ENCODE measurements around the gene CYP2W1.

Gene CYP2W1

DNA sequence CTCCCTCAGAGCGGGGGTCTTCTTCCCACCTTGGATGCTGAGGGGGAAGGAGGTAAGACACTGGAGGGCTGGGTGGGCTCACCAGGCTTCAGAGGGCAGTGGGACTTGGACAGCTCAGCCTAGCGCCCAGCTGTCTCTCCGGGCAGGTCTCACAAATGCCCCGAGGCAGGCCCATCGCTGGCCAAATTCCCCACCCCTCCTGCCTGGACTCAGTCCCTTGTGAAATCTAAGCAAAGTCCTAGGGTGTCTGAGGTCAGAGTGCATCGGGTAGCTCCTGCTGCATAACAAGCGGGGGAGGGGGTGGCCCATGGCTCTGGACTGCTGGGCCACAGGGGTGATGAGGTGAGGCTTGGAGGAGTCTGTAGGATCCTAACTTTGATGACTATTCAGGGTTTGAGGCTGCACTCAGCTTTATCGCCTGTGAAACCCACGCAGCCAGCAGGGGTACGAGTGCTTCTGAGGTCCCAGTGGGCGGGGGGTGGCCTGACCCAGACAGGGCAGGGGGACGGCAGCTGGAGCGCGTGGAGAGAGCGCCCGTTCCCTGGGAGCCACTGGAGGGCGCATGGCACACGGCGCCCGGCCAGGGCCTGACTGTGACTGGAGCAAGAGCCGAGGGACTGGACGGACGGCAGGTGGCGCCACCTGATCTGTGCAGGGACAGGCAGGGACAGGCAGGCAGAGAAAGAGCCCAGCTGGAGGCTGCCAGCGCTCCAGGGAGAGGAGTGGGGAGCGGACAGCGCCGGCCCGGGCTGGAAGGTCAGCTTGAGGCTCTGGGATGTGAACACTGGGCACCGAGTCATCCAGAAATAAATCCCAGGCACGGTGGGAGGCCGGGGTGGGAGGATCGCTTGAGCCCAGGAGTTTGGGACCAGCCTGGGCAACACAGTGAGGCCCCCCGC lies 10.0 kb downstream of the CYP2W1 start (continued):
- TF ChIP-seq ZNF302 (tag by site-specific recombination; IDR thresholded peaks at IDR 0.05; ENCODE audit: low read depth), result no peak
- no peak for TF ChIP-seq ZNF211 (tag by site-specific recombination; IDR thresholded peaks at IDR 0.05; ENCODE audit: low read depth)
- TF ChIP-seq, protein P1, sequence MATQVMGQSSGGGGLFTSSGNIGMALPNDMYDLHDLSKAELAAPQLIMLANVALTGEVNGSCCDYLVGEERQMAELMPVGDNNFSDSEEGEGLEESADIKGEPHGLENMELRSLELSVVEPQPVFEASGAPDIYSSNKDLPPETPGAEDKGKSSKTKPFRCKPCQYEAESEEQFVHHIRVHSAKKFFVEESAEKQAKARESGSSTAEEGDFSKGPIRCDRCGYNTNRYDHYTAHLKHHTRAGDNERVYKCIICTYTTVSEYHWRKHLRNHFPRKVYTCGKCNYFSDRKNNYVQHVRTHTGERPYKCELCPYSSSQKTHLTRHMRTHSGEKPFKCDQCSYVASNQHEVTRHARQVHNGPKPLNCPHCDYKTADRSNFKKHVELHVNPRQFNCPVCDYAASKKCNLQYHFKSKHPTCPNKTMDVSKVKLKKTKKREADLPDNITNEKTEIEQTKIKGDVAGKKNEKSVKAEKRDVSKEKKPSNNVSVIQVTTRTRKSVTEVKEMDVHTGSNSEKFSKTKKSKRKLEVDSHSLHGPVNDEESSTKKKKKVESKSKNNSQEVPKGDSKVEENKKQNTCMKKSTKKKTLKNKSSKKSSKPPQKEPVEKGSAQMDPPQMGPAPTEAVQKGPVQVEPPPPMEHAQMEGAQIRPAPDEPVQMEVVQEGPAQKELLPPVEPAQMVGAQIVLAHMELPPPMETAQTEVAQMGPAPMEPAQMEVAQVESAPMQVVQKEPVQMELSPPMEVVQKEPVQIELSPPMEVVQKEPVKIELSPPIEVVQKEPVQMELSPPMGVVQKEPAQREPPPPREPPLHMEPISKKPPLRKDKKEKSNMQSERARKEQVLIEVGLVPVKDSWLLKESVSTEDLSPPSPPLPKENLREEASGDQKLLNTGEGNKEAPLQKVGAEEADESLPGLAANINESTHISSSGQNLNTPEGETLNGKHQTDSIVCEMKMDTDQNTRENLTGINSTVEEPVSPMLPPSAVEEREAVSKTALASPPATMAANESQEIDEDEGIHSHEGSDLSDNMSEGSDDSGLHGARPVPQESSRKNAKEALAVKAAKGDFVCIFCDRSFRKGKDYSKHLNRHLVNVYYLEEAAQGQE (tag by site-specific recombination; IDR thresholded peaks at IDR 0.05), result peak; percentile 77
- no peak for TF ChIP-seq BCL11B (tag by site-specific recombination; IDR thresholded peaks at IDR 0.05; ENCODE audit: low read depth)
- TF ChIP-seq ZFHX2 (tag by site-specific recombination; conservative IDR thresholded peaks at IDR 0.05), result peak; percentile 97
- TF ChIP-seq KLF8 (tag by site-specific recombination; IDR thresholded peaks at IDR 0.05), result peak; percentile 76
- TF ChIP-seq ZNF2 (tag by site-specific recombination; IDR thresholded peaks at IDR 0.05), result peak; percentile 98
- 0 out of 2 replicates have a peak, but pooled peaks have one; percentile 40 for TF ChIP-seq GLI4 (tag by site-specific recombination; IDR thresholded peaks at IDR 0.05)
- TF ChIP-seq ZNF394 (tag by site-specific recombination; IDR thresholded peaks at IDR 0.05; ENCODE audit: borderline replicate concordance), result peak; percentile 39; the same call in 1 of the 2 replicates
- no peak for TF ChIP-seq YY2 (tag by site-specific recombination; IDR thresholded peaks at IDR 0.05)
- TF ChIP-seq RBAK (tag by site-specific recombination; IDR thresholded peaks at IDR 0.05), result 0 out of 2 replicates have a peak, but pooled peaks have one; percentile 40
- TF ChIP-seq ZBTB48 (tag by site-specific recombination; IDR thresholded peaks at IDR 0.05), result peak; percentile 81
- no peak for TF ChIP-seq ZNF23 (tag by site-specific recombination; IDR thresholded peaks at IDR 0.05; ENCODE audit: borderline replicate concordance)
- peak; percentile 83 for TF ChIP-seq ZNF660 (tag by site-specific recombination; IDR thresholded peaks at IDR 0.05)
- TF ChIP-seq ZNF488 (tag by site-specific recombination; IDR thresholded peaks at IDR 0.05), result no peak
- no peak for TF ChIP-seq ZNF426 (tag by site-specific recombination; IDR thresholded peaks at IDR 0.05)
- TF ChIP-seq, protein P2, sequence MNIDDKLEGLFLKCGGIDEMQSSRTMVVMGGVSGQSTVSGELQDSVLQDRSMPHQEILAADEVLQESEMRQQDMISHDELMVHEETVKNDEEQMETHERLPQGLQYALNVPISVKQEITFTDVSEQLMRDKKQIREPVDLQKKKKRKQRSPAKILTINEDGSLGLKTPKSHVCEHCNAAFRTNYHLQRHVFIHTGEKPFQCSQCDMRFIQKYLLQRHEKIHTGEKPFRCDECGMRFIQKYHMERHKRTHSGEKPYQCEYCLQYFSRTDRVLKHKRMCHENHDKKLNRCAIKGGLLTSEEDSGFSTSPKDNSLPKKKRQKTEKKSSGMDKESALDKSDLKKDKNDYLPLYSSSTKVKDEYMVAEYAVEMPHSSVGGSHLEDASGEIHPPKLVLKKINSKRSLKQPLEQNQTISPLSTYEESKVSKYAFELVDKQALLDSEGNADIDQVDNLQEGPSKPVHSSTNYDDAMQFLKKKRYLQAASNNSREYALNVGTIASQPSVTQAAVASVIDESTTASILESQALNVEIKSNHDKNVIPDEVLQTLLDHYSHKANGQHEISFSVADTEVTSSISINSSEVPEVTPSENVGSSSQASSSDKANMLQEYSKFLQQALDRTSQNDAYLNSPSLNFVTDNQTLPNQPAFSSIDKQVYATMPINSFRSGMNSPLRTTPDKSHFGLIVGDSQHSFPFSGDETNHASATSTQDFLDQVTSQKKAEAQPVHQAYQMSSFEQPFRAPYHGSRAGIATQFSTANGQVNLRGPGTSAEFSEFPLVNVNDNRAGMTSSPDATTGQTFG (tag by site-specific recombination; IDR thresholded peaks at IDR 0.05; ENCODE audit: borderline replicate concordance), result no peak
- peak; percentile 86 for TF ChIP-seq IKZF3 (tag by site-specific recombination; IDR thresholded peaks at IDR 0.05)
- no peak for TF ChIP-seq PRDM1 (tag by site-specific recombination; IDR thresholded peaks at IDR 0.05)
- TF ChIP-seq, protein P3, sequence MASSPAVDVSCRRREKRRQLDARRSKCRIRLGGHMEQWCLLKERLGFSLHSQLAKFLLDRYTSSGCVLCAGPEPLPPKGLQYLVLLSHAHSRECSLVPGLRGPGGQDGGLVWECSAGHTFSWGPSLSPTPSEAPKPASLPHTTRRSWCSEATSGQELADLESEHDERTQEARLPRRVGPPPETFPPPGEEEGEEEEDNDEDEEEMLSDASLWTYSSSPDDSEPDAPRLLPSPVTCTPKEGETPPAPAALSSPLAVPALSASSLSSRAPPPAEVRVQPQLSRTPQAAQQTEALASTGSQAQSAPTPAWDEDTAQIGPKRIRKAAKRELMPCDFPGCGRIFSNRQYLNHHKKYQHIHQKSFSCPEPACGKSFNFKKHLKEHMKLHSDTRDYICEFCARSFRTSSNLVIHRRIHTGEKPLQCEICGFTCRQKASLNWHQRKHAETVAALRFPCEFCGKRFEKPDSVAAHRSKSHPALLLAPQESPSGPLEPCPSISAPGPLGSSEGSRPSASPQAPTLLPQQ (tag by site-specific recombination; IDR thresholded peaks at IDR 0.05), result peak; percentile 80
- no peak; the same call in 1 of the 2 replicates for TF ChIP-seq ZBTB20 (tag by site-specific recombination; IDR thresholded peaks at IDR 0.05)
- no peak for TF ChIP-seq MEIS1 (CRISPR knock-in tag; IDR thresholded peaks at IDR 0.05; ENCODE audit: borderline replicate concordance)
- peak; percentile 88 for TF ChIP-seq GLIS1 (tag by site-specific recombination; IDR thresholded peaks at IDR 0.05)
- TF ChIP-seq, protein P4, sequence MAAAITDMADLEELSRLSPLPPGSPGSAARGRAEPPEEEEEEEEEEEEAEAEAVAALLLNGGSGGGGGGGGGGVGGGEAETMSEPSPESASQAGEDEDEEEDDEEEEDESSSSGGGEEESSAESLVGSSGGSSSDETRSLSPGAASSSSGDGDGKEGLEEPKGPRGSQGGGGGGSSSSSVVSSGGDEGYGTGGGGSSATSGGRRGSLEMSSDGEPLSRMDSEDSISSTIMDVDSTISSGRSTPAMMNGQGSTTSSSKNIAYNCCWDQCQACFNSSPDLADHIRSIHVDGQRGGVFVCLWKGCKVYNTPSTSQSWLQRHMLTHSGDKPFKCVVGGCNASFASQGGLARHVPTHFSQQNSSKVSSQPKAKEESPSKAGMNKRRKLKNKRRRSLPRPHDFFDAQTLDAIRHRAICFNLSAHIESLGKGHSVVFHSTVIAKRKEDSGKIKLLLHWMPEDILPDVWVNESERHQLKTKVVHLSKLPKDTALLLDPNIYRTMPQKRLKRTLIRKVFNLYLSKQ (tag by site-specific recombination; IDR thresholded peaks at IDR 0.05; ENCODE audit: borderline replicate concordance), result no peak
- no peak for TF ChIP-seq MZF1 (tag by site-specific recombination; IDR thresholded peaks at IDR 0.05; ENCODE audit: borderline replicate concordance)
- TF ChIP-seq ZNF792 (tag by site-specific recombination; IDR thresholded peaks at IDR 0.05), result no peak
- TF ChIP-seq ZNF391 (tag by site-specific recombination; IDR thresholded peaks at IDR 0.05; ENCODE audit: borderline replicate concordance, low read depth), result peak; percentile 81; the same call in 1 of the 2 replicates

Data from HEK293 (cell line).